ENCODE data around the gene WASF3.
A peak's percentile ranks its signal among the peaks of the same experiment; 100 is the strongest.

The WASF3 gene, protein sequence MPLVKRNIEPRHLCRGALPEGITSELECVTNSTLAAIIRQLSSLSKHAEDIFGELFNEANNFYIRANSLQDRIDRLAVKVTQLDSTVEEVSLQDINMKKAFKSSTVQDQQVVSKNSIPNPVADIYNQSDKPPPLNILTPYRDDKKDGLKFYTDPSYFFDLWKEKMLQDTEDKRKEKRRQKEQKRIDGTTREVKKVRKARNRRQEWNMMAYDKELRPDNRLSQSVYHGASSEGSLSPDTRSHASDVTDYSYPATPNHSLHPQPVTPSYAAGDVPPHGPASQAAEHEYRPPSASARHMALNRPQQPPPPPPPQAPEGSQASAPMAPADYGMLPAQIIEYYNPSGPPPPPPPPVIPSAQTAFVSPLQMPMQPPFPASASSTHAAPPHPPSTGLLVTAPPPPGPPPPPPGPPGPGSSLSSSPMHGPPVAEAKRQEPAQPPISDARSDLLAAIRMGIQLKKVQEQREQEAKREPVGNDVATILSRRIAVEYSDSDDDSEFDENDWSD

DNA sequence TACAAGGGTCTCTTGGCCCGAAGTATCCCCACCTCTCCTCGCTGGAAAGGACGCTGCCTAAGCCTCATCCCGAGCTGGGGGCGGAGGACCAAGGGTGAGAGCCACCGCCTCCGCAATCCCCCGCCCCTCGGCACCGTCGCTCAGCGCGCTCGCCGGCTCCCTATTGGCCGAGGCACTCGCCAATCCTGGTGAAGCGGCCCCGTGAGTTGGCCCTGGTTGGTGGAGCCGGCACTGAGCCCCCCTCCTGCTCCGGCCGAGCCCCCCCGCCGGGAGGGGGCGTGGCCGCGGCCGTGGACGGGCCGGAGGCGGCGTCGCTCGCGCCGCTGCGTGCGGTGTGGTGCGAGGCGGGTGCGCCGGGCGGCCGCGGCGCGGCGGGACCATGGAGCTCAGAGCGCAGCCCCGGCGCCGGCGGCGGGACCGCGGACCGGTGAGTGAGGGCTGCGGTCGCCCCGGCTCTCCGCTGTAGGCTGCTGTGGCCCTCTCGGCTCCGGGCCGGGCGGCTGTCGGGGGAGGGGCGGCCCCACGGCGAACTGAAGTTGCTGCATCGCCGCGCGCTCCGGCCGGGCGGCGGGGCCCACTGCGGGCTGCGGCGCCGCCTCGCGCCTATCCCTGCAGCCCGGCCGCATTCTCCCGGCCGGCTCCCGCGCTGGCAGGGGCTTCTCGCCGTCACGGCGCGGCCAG is at the start of gene WASF3:
Gene WASF3, plus strand, starts transcription at position 291 of the 681 bp plus-strand sequence. CDS start 84,588 bp downstream, outside the sequence.
- DNase-seq (ENCODE audit: low read depth in 2 of 2): peak; percentile 13 to 25

DNA sequence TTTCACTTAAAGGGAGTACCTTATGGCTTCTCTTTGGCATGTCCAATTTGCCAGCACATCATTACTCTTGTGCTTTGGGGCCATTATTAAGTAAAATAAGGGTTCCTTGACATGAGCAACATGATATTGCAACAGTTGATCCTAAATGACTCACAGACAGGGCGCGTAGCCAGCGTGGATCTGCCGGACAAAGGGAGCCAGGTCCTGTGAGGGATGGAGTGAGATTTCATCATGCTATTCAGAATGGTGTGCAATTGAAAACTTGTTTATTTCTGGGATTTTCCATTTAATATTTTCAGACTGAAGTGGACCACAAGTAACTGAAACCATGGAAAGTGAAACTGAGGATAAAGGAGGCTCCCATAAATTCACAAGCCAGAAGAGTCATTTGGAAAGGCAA is 48.6 kb upstream of the WASF3 start:
- no peak for DNase-seq (ENCODE audit: low read depth in 2 of 2)

DNA sequence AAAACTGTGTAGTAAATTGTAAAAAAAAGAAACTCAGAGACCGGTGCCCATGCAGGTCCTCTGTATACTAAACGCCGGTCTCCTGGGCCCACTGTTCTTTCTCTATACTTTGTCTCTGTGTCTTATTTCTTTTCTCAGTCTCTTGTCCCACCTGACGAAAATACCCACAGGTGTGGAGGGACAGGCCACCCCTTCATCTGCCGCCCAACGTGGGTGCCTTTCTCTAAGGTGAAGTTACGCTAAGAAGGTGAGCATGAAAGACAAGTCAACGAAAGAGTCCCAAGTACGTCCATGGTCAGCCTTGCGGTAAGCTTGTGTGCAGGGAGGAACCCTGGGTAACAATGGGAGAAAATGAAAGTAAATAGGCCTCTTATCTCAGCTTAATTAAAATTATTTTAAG is 48.0 kb upstream of the WASF3 start:
- DNase-seq (ENCODE audit: low read depth in 2 of 2): no peak

DNA sequence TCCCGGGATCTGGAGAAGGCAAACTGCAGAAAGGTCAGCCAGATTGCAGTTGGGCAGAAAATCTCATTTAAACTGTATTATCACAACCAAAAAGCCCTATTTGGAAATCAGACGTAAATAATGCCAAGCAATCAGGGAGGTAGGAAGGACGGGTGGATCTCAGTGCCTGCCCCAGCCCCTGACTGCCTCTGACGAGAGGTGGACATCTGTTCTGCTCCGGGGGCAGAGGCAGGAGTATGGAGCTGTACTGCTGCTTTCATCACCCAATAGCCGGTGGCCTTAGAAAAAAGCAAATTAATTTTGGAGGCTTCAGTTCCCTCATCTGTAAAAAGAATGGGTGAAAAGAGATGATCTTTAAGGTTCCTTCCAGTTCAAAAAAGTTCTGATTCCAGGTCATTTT is 43.6 kb upstream of the WASF3 start:
- DNase-seq (ENCODE audit: low read depth in 2 of 2): no peak

DNA sequence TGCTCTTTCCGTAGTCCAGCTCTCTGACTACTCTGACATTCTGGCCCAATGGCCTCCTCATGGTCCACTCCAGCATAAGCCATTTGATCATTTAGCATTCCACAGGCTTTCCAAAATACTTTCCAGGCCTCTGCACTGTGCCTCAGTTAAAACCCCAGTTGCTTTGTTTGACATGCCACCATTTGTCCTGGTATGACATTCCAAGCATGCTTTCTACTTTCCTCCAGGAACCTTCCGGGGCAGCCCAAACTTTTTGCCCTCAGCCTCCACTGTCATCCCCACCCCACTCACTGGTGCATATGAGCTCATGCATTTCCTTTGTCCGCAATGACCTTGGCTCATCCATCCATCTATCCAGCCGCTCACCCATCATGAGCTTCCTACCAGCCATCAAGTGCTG is 41.8 kb upstream of the WASF3 start:
- DNase-seq (ENCODE audit: low read depth in 2 of 2): no peak

DNA sequence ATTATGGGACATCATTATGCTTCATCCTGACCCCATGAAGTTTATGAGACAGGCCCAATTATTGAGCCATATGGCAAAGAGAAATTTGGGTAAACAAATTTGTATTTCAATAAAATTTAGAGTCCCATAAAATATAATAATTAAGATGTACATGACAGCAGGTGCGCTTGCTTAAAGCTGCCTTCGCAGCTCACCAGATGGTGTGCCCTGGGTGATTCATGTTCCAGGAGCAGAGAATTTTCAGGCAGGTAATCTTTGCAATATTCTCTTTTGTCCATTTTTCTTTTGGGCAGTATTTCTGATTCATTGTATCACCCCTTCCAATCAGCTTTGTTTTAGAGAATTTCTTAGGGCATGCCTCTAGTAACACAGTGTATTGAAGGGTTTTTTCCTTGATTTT is 39.5 kb upstream of the WASF3 start:
- DNase-seq (ENCODE audit: low read depth in 2 of 2): no peak

DNA sequence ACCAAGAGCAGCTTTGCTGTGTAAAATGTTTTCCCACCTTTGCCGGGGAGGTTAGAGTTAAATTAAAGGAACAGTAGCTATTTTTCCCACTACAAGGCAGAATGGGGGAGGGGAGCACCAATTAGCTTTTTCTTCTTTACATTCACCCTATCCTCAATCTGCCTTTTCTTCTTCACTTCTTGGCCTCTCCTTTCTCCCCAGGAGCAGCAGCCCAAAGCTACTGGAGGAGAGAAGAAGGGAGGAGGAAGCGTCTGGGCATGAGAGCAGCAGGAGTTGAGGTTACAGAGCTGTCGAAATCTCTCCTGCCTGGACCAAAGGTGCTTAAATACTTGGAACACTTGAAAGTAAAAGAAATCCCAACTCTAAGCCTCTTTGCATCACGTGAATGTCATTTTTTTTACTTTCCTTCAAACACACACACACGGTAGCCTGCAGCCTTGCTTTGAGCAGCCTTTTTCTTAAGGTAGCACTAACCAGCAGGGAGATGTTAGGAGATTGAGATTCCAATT is 39.0 kb upstream of the WASF3 start:
- DNase-seq (ENCODE audit: low read depth in 2 of 2): no peak

DNA sequence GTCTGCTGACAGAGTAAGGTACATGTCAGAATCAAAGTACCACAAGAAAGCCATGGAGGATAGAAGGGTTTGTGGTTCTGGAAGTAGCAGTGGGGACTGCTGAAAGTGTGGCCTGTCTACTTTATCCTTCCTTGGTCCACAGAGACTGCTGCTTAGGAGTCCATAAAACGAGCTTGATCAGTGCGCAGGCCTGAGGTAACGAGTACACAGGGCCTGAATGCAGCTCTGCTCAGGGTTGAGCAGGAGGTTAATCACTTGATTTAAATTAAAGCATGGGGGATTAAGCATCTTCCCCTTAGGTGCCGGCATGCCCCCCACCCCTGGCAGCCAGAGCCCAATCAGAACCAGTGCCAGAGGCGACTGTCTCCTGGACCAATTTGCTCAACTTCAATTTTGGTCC is 34.9 kb upstream of the WASF3 start:
- DNase-seq (ENCODE audit: low read depth in 2 of 2): no peak

DNA sequence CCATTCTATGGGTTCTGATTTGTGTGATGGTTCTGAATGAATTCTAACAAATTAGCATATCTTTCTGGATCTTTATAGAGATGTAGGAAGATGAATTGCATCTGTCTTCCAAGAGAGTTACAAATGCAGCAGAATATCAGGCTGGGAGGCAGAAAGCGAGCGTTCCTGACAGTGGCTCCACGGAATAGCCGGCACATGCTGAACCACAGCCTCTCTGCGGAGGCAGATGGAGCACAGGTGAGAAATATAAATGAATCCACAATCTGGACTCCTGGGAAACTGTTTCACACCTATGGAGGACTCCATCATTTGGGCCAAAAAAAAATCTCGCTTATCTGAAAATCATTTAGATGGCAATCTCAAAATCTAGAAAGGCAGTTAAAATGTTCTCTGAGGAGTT is 34.5 kb upstream of the WASF3 start:
- no peak for DNase-seq (ENCODE audit: low read depth in 2 of 2)

DNA sequence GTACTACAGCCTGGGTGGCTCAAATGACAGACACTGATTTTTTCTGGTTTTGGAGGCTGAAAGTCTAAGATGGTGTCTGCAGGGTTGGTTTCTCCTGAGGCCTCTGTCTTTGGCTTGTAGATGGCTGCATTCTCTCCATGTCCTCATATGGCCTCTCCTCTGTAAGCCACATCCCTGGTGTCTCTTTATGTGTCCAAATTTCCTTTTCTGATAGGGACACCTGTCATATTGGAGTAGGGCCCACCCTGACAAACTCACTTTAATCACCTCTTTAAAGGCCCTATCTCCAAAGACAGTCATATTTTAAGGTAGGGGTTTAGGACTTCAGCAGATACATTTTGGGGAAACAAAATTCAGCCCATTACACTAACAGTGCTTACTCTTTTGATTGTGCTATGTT is 32.0 kb upstream of the WASF3 start:
- no peak for DNase-seq (ENCODE audit: low read depth in 2 of 2)

DNA sequence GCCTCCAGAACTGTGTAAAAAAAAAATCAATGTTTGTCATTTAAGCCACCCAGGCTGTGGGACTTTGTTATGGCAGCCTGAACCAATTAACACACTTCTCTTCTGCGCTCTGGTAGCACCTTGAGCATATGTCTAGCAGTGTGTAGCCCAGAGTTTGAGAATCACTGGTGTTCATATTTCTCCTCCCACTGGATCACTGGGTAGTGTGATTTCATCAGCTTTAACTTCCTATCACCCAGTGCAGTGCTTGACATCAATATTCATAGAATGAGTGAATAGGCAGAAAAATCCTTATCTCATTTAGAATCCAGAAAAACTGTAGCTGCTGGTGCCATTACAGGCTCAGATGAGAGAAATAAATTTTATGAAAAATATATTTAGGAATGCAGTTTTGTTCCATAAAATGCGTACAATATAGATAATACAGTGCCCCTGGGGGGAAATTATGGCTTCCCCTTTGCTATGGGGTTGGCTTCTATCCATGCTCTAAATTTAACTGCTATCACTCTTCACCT is 30.7 kb upstream of the WASF3 start:
- no peak for DNase-seq (ENCODE audit: low read depth in 2 of 2)

DNA sequence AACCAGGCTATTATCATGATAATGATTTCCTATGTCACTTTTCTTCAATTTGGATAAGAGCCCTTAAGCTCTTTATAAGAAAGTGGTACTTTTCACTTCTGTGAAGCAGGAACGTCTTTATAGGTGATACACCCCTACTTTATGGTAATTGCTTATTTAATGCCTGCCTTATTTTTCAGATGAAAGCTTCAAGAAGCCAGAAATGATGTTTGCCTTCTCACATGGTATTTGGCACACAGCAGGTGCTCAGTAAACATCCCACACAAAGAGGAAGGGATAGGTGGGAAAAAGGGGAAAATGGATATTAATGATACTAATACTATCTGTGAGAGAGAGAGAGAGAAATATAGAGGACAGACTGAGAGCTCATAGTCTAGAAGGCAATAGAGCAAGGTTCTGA is 29.0 kb upstream of the WASF3 start:
- DNase-seq (ENCODE audit: low read depth in 2 of 2): no peak

DNA sequence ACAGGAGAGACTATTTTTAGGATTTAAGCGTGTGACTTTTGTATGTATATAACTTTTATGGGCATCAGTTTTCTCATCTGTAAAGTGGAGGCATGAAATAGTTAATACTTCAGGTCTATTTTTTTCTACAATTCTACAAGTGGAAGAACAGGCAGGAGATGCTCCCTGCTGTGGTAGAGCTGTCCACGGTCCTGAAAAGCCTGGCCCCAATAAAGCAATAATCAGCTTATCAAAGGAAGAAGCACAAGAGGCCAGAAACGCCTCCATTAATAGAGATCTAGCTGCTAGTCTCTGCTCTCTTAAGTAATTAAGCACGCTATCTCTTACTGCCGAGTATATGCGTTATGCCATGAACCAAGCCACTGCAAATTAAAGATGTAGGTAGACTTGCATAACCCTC is 28.0 kb upstream of the WASF3 start:
- peak; percentile 3 to 4 for DNase-seq (ENCODE audit: low read depth in 2 of 2)

DNA sequence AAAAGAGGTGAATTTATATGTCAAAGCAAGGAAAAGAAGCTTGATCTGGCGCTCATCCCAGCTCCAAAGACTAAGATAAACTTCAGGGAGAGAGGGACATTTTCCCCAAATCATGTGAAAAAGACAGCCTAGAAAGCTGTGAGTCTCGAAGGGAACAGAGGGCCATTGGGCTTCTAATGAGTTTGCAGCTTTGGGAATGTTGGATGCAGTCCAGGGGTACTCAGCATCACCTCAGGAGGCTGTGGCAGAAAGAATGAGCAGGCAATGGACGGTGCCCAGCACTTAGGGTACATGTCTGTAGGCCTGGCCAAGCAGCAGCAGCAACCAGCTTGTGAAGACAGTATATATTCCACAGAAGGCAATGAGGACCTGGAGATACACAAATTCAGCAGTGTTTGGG is 25.7 kb upstream of the WASF3 start:
- DNase-seq (ENCODE audit: low read depth in 2 of 2): no peak

DNA sequence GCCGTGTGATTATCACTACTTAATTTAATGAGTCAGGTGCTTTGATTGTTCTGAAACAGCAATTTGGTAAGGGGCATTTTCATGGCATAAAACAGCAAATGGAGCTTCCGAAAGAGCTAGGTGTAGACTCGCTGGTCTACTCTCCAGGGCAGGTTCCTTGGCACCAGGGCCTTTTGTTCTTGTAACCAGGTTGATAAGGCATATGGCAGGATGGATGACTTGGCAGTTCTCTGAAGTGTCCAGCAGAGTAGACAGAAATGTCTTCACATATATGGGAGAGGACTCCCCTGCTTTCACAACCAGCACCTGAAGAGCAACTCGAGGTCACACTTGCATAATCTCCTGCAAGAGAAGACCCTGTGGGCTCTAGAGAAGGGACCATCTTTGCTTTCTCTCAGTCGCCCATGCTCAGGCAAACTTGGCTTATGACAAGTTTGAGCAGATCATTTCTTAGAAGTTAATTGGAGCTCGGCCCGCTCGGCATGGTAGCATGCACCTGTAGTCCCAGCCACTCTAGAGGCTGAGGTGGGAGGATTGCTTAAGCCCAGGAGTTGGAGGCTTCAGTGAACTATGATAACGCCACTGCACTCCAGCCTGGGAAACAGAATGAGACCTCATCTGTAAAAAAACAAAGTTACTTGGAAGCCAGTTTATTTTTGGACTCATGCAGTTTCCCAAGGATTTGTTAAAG is 23.3 kb upstream of the WASF3 start:
- DNase-seq (ENCODE audit: low read depth in 2 of 2): no peak

DNA sequence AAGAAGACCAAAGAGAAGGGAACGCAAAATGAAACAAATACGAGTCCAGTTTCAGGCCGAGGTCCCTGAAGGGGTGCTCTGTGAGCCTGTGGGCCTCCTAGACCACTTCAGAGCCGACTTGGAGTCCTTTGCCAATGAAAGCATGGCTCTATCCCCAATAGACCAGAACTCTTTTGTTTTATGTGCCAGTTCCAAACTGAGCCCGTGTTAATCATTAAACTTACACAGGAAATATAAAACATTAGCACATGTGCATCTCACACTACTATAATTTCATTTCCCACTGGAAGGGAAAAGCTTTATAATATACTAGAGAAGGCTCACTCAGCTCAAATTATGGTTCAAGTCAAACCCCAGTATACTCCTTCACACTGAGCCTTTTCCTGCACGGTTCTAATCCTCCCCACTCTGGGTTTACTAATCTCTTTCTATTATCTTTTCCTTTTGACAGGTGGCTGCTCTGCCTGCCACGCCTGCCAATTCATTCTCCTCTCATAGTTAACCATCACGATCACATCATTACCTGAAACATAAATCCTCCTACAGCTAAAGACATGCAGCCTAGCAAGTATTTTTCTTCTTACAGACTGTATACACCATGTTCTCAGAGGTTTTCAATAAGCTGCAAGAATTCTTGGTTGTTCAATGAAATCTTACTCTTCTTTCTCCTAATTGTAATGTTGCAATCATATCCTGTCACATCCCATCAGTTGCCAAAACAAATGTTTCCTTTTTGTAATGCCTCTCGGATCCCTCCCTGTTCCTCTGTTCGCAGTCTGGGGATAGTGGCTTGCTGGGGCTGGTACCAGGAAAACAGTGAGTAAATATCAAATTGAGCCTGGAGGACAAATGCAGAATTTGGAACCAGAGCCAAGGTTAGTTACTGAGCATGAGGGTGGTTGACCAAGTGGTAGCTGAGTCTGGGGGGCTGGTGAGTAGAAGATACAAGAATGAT is 18.8 kb upstream of the WASF3 start:
- no peak for DNase-seq (ENCODE audit: low read depth in 2 of 2)

DNA sequence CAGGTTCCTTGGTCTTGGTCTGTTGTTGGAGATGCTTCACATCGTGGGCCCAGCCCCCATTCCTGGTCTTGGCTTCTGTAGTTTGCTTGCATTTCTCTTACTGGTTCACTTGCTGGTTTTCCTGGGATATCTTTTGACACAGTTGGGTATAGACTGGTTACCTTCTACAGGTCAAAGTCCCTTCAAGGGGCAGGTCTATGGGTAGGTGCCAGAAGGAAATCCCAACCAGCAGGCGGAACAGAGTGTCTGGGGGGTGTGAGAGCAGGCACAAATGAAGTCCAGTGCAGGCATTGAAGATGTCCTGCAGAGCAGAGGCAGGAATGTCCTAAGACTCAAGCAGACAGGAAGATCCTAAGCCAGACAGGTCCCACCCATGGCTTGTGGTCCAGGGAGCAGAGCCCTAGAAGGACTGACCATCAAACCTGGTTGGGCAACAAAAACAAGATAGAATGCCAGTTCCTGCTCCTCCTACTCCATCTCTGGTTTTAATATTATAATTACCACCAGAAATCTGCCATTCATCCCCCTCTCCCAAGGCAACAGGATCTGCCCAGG is 17.7 kb upstream of the WASF3 start:
- no peak for DNase-seq (ENCODE audit: low read depth in 2 of 2)

DNA sequence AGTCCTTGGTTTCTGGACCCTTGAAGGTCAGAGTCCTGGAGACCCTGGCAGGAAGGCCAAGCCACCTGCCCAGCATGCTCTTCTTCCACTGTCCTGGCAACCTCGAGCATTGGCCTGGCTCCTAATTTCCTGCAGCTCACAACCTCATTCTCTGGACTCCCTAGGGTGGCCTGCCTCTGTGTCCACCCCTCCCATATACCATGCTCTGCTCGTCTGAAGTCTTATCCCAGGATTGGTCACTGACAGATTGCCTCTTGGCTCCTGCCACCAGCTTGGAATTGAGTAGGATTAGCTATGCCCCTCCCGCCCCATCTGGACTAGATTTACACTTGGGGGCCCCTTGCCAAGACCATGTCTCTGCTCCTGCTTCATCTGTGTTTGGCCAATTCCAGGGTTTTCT is 17.1 kb upstream of the WASF3 start:
- no peak for DNase-seq (ENCODE audit: low read depth in 2 of 2)

DNA sequence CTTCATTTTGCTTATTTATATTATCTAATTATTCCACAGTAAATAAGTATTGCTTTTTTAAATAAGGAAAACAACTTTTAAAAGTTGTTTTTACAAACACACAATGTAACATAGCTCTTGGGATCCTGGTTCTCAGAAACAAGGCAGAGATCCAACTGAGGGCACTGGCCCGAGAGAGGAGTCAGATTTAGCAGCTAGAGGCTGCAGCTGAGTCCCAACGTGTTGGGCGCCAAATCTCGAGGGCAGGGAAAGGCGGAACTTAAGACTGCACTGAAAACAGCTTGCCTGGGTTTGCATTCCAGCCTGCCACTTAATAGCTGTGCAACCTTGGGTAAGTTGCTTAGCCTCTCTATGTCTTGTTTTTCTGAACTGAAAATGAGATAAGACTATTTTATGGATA is 16.4 kb upstream of the WASF3 start:
- DNase-seq (ENCODE audit: low read depth in 2 of 2): no peak

DNA sequence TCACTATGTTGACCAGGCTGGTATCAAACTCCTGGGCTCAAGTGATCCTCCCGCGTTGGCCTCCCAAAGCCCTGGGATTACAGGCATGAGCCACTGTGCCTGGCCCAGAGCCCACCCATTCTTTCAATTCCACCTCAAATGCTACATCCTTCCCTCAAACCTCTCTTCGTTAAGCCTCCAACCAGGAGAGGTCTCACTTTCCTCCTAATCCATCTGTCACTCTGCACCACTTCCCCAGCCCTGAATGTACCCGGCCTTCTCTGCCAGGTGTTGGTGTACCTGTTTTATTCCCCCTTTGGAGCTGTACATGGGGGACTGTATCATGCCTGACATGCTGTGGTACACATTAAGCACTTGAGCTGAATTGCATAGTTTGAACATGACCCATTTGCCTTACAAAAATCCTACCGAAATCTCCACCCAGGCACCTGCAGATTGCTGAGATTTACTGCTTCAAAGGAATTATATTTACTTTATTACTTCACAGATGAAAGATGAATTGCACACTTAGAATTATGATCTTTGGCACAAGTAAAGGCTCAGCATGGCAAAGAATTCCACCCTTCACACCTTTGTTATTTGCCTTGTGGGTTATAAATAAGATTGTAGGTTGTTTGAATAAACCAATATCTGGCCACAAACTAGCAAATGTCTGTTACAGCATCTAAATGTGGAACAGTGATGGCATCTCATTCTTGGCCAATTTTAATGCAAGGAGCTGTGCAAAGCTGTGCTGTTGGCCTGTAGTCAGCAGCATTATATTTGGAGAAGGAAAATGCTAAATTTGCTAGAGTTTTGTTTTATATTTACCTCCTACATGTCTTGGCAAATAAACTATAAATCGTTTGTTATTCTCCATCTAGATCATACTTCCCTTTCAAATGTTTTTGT is 15.6 kb upstream of the WASF3 start:
- DNase-seq (ENCODE audit: low read depth in 2 of 2): no peak

Data from activated CD4-positive, alpha-beta T cell treated with anti-CD3 and anti-CD28 coated beads for 24 hours (primary cell).